ENCODE measurements around the gene DCAF17.

DCAF17 gene, protein sequence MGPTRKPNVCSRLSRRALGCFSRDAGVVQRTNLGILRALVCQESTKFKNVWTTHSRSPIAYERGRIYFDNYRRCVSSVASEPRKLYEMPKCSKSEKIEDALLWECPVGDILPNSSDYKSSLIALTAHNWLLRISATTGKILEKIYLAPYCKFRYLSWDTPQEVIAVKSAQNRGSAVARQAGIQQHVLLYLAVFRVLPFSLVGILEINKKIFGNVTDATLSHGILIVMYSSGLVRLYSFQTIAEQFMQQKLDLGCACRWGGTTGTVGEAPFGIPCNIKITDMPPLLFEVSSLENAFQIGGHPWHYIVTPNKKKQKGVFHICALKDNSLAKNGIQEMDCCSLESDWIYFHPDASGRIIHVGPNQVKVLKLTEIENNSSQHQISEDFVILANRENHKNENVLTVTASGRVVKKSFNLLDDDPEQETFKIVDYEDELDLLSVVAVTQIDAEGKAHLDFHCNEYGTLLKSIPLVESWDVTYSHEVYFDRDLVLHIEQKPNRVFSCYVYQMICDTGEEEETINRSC

DNA sequence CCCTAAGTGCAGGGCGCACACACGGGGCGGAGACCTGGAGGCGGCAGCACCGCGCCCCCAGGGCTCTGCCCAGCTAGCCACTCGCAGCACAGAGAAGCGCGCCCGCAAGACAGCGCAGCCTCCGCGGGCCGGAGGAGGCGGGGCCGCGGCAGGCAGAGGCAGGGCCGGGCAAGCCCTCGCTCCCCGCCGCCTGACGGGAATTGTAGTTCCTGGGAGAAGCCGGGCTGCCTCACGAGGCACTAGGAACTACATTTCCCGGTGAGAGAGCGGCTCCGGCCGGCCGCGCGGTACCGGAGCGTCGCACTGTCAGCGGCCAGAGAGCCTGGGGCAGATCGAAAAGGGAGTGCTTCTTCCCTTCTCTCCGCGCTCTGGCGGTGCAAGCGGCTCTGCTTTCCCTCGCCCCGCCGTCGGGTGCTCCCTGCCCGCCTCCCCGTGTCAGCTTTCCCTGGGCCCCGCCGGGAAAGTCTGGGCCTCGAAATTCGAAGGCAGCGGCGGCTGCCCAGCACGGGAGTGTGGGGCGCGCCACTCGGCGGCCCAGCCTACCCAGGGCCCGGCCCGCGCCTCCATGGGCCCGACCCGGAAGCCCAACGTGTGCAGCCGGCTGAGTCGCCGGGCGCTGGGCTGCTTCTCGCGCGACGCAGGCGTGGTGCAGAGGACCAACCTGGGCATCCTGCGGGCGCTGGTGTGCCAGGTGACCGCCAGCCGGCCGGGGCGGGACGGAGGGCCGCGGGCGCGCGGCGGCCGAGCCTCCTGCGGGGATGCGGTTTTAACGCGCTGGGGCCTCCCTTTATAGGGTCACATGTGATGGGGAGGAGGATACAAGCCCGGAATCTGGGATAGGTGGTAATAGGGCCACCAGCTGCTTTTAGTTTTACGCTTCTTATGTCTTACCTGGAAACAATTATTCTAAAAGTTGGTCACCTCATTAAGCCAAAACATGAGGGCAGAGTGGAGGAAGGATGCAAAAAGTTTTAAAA, at the start of gene DCAF17:
TSS of gene DCAF17 (plus strand) at position 214 of the 977 bp plus-strand sequence. CDS start at position 566, 352 bp downstream.
- peak; percentile 76 for DNase-seq (ENCODE audit: low read depth)

DNA sequence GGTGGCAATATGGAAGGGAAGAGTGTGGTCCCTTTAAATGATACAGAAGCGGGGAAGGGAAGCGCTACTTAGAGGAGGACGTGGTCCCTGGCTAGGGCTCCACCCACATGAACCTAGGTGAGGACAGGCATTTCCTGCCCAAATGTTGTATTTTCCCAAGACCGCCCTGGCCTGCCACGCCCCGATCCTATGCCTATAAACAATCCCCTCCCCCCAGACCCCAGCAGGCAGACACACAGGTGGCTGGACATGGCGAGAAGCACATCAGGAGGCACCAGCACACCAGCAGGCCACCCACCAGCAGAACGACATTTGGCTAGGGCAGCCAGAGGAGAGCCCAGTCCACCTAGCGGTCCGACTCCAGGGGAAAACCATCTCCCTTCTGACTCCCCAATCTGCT, 47.4 kb upstream of the DCAF17 start:
- no peak for DNase-seq (ENCODE audit: low read depth)

DNA sequence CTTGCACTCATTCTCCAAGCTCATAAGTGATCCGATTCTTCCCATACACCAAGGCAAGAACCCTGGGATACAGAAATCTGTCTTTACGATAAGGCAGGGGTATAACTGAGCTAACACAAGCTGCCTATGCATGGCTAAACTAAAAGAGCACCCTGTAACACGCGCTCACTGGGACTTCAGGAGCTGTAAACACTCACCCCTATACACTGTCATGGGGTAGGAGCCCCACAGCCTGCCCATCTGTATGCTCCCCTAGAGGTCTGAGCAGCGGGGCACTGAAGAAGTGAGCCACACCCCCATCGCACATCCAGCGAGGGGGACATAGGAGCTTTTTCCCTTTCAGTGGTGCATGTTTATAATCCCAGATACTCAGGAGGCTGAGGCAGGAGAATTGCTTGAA, 47.0 kb upstream of the DCAF17 start:
- DNase-seq (ENCODE audit: low read depth), result no peak

DNA sequence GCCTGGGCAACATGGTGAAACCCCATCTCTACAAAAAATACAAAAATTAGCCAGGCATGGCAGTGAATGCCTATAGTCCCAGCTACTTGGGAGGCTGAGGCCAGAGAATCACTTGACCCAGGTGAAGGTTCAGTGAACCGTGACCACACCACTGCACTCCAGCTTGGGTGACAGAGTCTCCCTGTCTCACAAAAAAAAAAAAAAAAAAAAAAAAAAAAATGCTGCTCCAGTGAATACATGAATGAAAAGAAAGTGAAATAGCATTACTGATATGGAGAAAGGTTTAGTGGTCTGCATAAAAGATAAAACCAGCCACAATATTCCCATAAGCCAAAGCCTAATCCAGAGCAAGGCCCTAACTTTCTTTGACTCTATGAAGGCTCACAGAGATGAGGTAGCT, 44.7 kb upstream of the DCAF17 start:
- no peak for DNase-seq (ENCODE audit: low read depth)

DNA sequence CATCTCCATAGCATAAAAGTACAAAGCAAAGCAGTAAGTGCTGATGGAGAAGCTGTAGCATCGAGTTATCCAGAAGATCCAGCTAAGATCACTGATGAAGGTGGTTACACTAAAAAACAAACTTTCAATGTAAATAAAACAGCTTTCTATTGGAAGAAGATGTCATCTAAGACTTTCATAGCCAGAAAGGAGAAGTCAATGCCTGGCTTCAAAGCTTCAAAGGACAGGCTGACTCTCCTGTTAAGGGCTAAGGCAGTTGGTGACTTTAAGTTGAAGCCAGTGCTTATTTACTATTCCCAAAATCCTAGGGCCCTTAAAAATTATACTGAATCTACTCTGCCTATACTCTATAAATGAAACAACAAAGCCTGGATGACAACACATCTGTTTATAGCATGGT, 44.2 kb upstream of the DCAF17 start:
- DNase-seq (ENCODE audit: low read depth), result no peak

DNA sequence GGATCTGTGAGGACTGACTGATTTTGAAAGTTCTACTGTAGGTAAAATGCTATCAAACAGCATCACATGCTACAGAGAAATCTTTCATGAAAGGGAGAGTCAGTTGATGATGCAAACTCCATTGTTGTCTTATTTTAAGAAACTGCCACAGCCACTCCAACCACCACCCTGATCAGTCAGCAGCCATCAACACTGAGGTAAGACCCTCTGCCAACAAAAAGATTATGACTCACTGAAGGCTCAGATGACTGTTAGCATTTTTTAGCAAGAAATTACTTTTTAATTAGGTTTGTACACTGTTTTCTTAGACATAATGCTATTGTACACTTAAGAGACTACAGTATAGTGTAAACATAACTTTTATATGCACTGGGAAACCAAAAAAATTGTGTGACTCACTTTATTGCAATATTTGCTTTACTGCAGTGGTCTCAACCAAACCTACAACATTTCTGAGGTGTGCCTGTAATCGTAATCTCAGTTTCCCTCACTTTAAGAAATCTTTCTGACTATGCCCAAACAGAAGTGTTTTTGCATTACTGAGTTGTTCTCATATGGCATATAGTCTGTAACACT, 43.0 kb upstream of the DCAF17 start:
- peak; percentile 45 for DNase-seq (ENCODE audit: low read depth)

DNA sequence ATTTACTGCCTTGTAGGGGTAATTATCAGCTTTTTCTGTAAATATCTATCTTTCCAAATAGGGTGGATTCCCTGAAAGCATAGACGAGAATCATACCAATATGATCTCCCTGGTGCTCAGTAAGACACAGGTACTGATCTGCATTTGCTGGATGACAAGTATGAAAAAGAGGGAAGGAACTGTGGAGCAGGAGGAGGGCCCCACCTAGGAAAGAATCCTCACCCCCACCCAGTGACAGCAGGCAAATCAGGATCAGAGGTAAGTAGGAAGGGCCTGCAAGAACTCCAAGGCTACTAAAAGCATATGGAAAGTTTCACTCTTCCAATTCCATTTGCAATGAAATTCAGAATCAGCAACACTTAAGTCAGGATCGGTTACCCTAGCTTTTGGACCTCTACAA, 42.5 kb upstream of the DCAF17 start:
- DNase-seq (ENCODE audit: low read depth), result no peak

DNA sequence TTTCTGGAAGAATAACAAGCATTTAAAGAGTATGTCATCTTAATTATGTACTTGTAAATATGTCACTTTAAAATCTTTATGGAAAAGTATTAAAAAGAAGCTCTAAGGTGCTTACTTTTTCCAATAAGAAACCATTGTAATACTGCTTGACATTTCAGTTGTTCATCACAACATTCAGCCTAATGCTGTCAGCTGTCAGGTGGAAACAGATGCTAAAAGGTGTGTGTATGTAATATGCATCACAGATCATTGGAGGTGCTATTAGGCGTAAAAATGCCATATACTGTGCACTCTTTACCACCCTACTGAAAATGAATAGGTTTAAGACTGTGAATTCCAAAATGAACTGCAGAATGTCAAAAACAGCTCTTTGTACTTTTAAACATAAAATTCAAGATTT, 40.5 kb upstream of the DCAF17 start:
- no peak for DNase-seq (ENCODE audit: low read depth)

DNA sequence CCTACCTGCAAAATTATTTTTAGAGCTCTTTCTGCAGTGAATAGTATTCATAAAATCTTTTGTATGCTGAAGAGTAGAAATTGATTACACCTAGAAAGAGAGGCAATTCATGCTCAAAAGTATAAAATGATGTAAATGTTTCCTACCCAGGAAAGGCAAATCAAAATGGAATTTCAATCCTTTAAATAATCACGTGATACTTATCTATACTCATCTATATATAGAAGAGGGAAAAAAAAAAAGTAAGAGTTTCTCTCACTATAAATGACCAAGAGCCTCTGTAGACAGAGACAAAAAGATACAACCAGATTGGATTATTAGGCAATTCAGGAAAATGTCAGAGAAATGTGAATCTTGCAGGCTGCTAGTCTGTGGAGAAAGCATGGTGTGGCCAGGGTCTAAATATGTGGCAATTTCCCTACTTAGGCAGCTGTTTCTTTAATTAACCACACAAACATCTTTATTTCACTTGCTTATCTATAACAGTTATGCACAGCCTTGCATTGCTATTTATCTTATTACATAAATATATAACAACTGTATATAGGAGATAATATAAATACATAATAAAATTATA, 39.8 kb upstream of the DCAF17 start:
- DNase-seq (ENCODE audit: low read depth), result no peak

DNA sequence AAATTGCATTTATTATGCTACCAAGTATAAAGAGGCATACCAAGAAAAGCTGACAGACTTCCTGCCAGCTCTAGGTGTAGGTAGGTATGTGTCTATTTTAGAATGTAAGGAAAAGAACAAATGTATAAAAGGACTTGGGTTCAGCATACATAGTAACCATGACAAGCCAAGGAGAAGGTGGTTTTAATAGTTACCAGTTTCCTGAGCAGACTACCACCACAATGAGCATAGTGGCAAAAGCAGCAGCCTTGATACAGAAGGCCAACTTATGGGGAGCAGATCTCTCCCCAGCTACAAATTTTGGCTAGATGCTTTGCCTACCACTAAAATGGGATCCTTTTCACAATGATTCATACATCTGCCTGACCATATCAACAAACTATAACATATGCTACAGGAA, 34.7 kb upstream of the DCAF17 start:
- no peak for DNase-seq (ENCODE audit: low read depth)

DNA sequence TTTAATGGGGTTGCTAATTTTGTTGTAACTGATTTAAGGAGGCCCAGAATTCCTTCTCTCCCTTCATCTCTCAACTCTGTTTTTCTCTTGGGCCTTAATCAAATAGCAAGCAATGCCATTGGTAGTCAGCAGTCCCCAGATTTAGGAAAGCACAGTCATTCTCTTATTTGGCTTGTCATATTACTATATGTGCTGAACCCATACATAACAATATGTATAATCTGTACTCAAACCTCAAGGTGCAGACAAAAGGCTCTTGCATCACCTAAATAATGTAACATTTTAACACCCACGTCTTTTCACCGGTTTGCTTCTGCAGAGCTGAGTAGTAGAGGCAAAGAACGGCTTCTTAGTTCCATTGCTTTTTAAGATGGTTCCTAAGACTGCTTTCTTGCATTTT, 33.6 kb upstream of the DCAF17 start:
- DNase-seq (ENCODE audit: low read depth), result no peak

DNA sequence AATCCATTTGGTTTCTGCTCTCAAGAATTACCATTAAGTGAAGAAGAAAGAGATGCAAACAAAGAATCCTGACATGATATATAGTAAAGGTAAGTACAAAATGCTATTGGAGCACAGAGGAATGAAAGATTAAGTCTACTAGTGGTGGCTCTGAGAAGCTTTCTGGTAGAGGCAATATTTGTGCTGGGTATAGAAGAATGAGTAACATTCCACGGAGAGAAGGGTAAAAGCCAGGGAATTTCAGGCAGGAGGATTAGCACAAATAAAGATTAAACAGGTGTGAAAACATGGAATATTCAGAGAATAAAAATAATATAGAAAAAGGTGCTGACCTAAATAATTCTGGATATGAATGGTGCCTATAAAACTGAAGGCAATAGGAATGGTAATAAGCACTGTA, 32.1 kb upstream of the DCAF17 start:
- no peak for DNase-seq (ENCODE audit: low read depth)

DNA sequence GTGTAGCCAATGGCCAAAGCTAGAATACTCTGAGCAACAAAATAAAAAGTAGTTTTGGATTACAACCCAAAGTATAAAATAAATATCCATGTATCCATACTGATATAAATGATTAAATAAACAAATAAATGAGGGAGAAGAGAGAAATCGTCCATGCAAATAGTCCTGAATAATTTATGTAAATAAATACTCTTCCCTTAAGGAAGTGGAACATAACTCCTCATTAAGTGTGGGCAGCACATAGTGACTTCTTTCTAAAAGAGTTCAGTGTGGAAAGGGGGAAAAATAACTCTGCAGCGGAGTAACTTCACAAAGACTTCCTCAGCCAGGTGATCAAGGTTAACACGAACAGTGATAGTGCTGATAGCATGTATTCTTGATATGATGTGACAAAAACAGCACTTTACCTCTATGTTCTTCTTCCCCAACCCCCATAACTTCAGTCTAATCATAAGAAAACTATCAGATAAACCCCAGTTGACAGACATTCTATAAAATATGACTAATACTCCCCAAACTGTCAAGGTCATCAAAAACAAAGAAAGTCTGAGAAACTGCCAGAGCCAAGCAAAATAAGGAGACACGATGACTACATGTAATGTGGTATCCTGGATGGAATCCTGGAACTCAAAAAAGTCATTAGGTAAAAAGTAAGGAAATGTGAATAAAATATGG, 31.0 kb upstream of the DCAF17 start:
- no peak for DNase-seq (ENCODE audit: low read depth)

DNA sequence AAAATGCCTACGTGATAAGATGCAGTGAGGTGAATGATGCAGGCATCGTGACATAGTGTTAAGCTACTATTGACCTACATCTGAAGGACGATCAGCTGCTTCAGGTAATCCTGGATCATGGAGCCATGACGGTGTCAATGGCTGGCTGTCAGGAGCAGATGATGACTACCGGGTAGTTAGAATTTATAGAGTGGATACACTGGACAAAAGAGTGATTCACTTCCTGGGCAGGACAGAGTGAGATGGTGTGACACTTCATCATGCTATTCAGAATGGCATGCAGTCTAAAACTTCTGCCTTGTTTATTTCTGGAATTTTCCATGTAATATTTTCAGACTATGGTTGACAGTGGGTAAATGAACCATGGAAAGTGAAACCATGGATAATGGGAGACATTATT, 29.8 kb upstream of the DCAF17 start:
- DNase-seq (ENCODE audit: low read depth), result peak; percentile 56

DNA sequence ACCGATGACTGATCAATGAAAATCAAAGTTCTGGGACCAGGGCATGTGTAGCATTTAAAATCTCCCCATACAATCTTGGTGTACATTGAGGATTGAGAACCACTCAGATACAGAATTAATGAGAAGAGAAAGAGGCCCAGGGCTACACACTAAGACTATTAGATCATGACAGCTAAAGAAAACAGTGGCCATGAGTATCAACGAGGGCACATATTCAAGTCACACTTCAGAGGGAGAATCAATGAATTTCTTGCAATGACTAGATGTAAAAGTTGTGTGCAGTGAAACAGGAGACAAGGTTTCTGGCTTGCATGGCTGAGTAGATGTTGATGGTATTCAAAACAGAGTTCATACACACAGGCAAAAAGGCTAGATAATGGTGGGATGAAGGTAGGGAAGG, 29.3 kb upstream of the DCAF17 start:
- no peak for DNase-seq (ENCODE audit: low read depth)

DNA sequence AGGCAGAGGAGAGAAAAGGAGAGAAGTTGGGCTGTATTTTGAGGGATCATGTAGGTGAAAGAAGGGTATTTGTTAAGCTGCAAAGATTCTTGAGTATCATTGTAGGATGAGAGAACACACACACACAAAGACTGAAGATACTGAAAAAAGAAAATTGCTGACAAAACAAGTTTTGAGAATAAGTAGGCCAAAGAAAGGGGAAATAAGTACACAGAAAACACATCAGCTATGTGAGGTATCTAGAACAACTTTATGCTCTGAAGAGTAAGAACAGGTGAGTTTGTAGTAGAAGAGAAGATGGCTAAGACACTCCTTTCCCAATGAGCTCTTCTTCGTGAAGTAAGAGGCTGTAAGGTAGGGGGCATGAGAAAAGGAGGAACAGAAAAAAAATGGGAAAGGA, 28.5 kb upstream of the DCAF17 start:
- DNase-seq (ENCODE audit: low read depth), result no peak

DNA sequence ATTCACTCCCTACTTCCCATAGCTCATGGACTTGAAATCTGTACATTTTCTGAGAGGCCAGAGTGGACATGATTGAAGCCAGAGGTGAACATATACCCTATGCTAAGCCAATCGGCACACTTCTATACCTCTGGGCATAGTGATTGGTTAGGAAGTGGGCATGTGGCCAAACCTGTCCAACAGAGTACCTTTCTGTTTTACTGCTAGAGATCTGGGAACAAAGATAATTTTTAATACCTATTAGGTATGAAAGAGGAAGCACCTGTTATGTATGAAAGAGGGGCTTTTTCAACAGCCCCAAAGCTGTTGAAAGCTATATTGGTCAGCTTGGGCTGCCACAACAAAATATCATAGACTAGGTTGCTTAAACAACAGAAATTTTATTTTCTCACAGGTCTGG, 28.0 kb upstream of the DCAF17 start:
- no peak for DNase-seq (ENCODE audit: low read depth)

DNA sequence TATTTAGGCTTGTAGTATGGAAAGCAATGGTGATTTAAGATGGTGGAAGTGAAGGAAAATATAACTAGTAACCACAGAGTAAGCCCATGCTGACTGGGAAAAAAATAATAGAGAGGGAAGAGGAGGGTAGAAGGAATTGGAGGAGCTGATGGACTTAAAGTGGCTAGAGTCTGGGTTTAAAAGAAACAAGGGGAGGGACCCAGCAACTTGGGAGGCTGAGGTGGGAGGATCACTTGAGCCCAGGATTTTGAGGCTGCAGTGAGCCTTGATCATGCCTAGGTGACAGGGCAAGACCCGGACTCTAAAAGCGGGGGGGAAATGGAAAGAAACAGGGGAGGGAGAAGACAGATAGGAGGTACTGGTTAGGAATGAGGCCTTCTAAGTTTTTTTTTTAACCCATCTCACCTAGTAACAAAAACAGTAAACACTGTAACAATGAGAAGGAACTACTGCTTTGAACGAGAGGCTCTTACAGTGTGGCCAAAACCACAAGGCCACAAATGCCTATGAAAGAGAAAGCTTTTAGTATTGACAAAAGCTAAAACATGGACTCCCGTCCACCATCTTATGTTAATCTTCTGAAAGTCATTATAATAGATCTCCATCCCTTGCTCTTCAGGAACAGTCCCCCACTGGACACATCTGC, 26.9 kb upstream of the DCAF17 start:
- no peak for DNase-seq (ENCODE audit: low read depth)

DNA sequence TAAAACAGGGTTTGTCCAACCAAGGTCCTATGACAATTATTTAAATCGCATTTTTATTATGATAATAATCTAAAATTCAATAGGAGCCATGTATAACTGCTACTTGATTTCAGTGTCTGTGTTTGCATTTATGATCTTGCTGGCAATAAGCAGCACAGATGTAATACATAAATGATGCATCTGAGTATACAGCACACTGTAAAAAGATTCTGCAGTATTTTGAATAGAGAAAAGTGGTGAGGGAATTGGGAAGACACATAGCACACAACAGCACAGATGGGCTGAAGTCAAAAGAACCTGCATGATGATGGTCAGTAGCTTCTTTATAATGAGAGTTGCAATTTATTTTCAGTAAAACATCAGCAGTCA, 26.4 kb upstream of the DCAF17 start:
- DNase-seq (ENCODE audit: low read depth), result no peak

DNA sequence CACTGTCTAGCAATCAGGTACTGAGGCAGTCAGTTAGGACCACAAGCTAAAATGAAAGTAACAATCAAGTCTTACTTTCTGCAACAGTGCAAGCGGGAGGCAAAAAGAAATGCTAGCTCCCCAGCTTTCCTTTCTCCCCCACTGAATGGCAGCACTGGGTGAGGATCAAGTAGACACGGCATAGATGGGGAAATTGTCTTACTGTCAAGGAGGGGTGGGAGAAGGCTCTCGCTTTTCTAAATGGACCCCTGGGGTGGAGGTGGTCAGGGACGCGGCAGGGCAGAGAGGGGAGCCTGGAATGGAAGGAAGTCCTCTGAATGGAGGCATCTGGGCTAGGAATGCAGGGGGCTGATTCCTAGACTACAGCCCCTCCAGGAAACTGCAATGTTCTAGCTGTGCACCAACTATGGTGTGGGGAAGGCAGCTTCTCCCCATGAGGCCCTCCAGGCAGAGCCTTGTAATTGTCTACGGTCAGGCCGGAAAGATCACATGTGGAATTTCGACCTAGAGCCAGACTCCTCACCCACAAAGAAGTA, 24.5 kb upstream of the DCAF17 start:
- no peak for DNase-seq (ENCODE audit: low read depth)

DNA sequence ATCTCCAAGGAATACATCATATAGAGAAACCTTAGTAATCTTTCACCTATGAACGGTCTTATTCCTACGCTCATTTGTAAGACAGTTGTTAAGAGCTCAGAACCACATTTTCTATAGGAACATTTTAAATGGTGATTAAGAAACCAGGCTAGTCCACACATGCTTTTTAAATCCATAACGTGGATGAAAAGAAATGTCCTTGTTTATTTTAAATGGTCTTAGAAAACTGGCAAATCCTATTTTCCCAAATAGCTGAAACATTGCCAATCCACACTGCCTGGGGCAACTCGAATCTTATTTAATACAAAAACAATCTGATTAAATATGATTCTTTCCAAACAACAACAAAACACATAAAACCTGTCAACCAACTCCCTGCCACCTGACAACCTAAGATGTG, 23.9 kb upstream of the DCAF17 start:
- DNase-seq (ENCODE audit: low read depth), result no peak

All from GM04503 (cell line).